ENCODE results near the gene CTAG1A. TPM values are rescaled to one million over a fixed set of nuclear protein-coding genes. Genes with fewer than 3 reads are reported as not detected.
"Not testable (repeated sequence)": the region's sequence is repeated elsewhere in the genome, so short reads cannot be mapped to it uniquely, and the experiment has no call there.

CTAG1A gene
- polyA plus RNA-seq, 1 donor, result not detected

DNA sequence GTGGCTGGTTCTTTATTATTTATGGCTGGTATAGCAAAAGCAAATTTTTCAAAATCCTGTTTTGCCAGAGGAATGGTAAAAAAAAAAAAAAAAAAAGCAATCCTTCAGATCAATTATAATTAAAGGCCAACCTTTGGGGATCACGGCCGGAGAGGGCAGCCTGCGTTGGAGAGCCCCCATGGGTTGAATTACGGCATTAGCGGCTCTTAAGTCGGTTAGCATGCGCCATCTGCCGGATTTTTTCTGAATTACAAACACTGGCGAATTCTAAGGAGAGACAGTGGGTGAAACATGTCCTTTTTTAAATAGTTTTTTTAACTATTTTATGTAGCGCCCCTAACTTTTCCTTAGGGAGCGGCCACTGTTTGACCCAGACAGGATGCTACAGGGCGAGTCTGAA is 28.7 kb downstream of the CTAG1A start:
- DNase-seq (ENCODE audit: low read depth), result not testable (repeated sequence)

DNA sequence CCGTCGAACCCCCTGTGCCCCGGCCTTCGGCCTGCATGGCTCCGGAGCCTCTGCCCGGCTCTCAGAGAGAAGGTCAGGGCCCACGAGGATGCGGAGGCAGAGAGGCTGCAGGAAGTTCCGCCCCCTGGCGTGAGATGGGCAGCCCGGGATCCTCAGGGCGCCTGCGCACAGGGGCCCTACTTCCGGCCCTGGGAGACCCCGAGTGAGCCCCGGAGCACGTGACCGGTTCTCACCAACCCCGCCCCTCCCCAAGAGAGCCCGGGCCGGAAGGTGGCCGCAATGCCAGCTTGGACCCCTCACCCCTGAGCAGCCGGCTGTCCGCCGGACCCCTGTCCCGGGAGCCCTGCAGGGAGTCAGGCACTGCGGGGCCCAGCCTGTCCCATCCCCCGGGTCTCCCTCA is 34.2 kb downstream of the CTAG1A start, which contains the start of gene CTAG1B:
TSS of gene CTAG1B (minus strand) at position 101 of the 400 bp plus-strand sequence. CDS start at position 37, 64 bp downstream.
- DNase-seq (ENCODE audit: low read depth), result not testable (repeated sequence)

DNA sequence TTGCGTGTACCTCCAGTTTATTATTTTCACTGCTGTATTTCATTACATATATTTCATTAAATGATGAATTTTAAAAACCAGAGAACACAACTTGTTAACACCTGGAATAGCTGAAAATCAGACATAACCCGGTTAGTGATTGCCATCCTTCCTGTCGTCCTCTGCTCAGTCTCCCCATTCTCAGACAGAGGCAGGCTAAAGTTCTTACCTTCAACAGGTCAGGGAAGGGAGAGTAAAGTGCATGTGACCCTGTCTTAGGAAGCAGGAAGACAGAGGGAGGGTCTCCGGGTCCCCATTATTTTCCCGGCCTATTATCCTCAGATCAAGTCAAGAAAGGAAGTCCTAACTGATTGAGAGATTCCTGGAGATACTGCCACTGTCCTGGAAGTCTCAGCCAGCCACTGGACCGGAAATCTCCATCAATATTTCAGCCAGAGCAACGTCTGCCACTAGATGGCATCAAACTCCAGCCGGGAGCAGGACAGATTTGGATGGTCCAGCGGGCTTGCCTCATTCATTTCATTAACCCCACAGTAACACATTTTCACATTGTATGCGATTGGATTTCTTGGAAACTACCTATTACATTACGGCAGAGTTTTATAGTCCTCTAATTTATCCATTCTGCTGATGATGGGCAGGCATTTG is 36.0 kb downstream of the CTAG1A start:
- not testable (repeated sequence) for DNase-seq (ENCODE audit: low read depth)

DNA sequence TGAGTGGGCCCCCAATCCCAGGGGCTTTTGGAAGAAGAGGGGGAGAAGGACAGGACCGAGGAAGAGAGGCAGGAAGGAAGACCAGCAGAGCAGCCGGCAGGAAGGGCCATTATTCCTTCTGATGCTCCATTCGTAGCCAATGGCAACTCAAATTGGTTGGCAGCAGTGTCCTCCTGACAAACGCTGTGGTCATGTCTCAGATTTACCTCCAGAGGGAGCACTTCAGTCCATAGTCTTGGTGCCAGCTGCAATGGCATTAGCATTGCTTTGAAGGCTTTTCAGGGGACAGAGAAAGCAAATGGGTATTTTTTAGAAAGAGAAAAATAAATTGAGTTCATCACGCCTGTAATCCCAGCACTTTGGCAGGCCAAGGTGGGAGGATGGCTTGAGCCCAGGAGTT is 44.0 kb downstream of the CTAG1A start:
- DNase-seq (ENCODE audit: low read depth), result not testable (repeated sequence)

DNA sequence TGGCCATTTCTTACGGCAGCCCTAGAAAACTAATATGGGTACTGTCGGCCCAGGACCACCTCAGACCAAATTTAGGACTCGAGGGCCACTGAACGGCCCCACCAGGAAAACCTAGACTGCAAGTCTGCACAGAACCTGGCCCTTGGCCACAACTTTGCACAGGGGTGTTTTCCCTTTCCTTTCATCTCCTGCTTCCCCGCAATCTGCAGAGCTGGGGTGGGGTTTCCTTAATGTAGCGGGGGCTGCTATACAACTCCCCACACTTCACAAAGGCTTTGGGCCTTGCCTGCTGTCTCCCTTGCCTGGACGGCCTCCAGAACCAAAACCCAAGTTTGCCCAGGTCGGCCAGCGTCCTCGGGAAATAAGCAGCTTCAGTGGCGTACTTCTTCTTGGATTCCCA is 46.0 kb downstream of the CTAG1A start:
- DNase-seq (ENCODE audit: low read depth), result not testable (repeated sequence)

DNA sequence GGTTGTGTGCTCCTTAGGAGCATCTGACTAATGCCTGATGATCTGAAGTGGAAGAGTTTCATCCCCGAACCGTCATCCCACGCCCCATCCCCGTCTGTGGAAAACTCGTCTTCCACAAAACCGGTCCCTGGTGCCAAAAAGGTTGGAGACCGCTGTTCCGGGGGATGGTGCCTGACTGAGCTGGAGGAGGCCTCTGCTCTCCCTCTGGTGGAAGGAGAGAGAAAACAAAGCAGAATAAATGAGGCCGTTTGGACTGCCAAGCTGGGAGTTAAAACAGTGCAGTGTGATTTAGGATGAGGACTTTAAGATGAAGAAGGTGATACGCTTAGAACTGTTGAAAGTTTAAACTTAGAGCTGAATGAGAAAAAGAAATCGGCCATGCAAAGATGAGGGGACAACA is 48.7 kb downstream of the CTAG1A start:
- DNase-seq (ENCODE audit: low read depth), result not testable (repeated sequence)

Other genes starting within 250 kb of the CTAG1A start
- gene FLNA, start 210.5 kb upstream of the CTAG1A start, polyA plus RNA-seq (ENCODE audit: insufficient read length), result 223 TPM
- gene EMD, start 205.8 kb upstream of the CTAG1A start, polyA plus RNA-seq (ENCODE audit: insufficient read length), result 46.8 TPM
- 6,186 TPM for gene RPL10, start 186.8 kb upstream of the CTAG1A start, polyA plus RNA-seq (ENCODE audit: insufficient read length)
- 48.6 TPM for gene DNASE1L1, start 175.9 kb upstream of the CTAG1A start, polyA plus RNA-seq (ENCODE audit: insufficient read length)
- gene TAFAZZIN, start 173.6 kb upstream of the CTAG1A start, polyA plus RNA-seq (ENCODE audit: insufficient read length), result 28.9 TPM
- gene ATP6AP1, start 156.5 kb upstream of the CTAG1A start, polyA plus RNA-seq (ENCODE audit: insufficient read length), result 55.2 TPM
- gene GDI1, start 148.0 kb upstream of the CTAG1A start, polyA plus RNA-seq (ENCODE audit: insufficient read length), result 82.5 TPM
- 59.3 TPM for gene FAM50A, start 141.0 kb upstream of the CTAG1A start, polyA plus RNA-seq (ENCODE audit: insufficient read length)
- 39.1 TPM for gene PLXNA3, start 126.9 kb upstream of the CTAG1A start, polyA plus RNA-seq (ENCODE audit: insufficient read length)
- gene LAGE3, start 105.9 kb upstream of the CTAG1A start, polyA plus RNA-seq (ENCODE audit: insufficient read length), result 11.3 TPM
- gene UBL4A, start 98.5 kb upstream of the CTAG1A start, polyA plus RNA-seq (ENCODE audit: insufficient read length), result 23.2 TPM
- gene SLC10A3, start 94.5 kb upstream of the CTAG1A start, polyA plus RNA-seq (ENCODE audit: insufficient read length), result 10.8 TPM
- 25.5 TPM for gene FAM3A, start 68.9 kb upstream of the CTAG1A start, polyA plus RNA-seq (ENCODE audit: insufficient read length)
- gene G6PD, start 38.3 kb upstream of the CTAG1A start, polyA plus RNA-seq (ENCODE audit: insufficient read length), result 11.1 TPM
- gene IKBKG, start 37.5 kb upstream of the CTAG1A start, polyA plus RNA-seq (ENCODE audit: insufficient read length), result 12.2 TPM
- gene CTAG1B, start 34.1 kb downstream of the CTAG1A start, polyA plus RNA-seq (ENCODE audit: insufficient read length), result not detected
- not detected for gene CTAG2, start 68.4 kb downstream of the CTAG1A start, polyA plus RNA-seq (ENCODE audit: insufficient read length)
- gene GAB3, start 165.9 kb downstream of the CTAG1A start, polyA plus RNA-seq (ENCODE audit: insufficient read length), result 4.7 TPM
- 35.7 TPM for gene DKC1, start 177.7 kb downstream of the CTAG1A start, polyA plus RNA-seq (ENCODE audit: insufficient read length)
- gene MPP1, start 220.4 kb downstream of the CTAG1A start, polyA plus RNA-seq (ENCODE audit: insufficient read length), result 17.6 TPM
- not detected for gene SMIM9, start 249.5 kb downstream of the CTAG1A start, polyA plus RNA-seq (ENCODE audit: insufficient read length)

Data from forelimb muscle (tissue), 1 donor.